ENCODE results near the gene TSPEAR.
"Not testable (repeated sequence)": the region's sequence is repeated elsewhere in the genome, so short reads cannot be mapped to it uniquely, and the experiment has no call there.

TSPEAR gene

GRCh38 chr21:44625756-44626155 is 85.6 kb downstream of the TSPEAR start:
- no peak for DNase-seq

- no peak for DNase-seq
Observed at GRCh38 chr21:44623575-44623974, 87.8 kb downstream of the TSPEAR start.

DNA sequence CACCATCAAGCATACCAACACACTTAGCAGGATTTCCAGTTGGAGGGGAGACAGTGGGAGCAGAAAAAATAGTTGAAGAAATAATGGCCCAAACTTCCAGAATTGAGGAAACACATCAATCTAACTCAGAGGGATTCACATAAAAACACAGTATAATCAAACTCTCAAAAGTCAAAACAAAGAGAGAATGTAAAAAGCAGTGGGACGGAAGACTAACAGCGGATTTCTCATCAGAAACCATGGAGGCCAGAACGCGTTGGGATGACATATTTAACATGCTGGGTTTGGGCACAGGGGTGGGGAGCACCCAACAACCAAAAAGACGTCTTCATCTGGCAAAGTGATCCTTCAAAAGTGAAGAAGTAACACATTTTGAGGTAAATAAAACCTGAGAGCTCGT is 91.5 kb downstream of the TSPEAR start:
- DNase-seq: no peak

GRCh38 chr21:44618909-44619308 is 92.5 kb downstream of the TSPEAR start:
- DNase-seq: no peak

- DNase-seq: no peak
Observed at GRCh38 chr21:44618504-44618903, 92.9 kb downstream of the TSPEAR start.

GRCh38 chr21:44617071-44617501 is 94.3 kb downstream of the TSPEAR start:
- DNase-seq: no peak

GRCh38 chr21:44616591-44616926 is 94.8 kb downstream of the TSPEAR start:
- DNase-seq: no peak

GRCh38 chr21:44615911-44616590 is 95.3 kb downstream of the TSPEAR start:
- DNase-seq: no peak

DNA sequence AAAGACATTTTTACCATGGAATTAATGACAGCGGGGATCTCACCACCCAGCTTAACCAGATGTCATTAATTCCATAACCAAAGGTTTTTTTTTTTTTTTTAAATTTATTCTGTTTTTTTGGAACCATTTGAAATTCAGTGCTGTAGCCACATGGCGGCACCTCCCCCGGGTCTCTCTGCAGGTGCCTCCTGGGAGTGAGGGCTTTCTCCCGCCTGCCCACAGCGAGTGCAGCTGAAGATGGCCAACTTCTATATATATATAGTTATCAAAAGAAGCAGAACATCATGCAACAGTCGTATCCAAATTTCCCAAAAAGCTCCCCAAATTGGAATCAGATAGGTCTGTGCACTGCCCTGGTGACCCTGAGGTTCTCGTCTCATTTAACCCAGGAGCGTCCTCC is 95.9 kb downstream of the TSPEAR start:
- DNase-seq: no peak

DNA sequence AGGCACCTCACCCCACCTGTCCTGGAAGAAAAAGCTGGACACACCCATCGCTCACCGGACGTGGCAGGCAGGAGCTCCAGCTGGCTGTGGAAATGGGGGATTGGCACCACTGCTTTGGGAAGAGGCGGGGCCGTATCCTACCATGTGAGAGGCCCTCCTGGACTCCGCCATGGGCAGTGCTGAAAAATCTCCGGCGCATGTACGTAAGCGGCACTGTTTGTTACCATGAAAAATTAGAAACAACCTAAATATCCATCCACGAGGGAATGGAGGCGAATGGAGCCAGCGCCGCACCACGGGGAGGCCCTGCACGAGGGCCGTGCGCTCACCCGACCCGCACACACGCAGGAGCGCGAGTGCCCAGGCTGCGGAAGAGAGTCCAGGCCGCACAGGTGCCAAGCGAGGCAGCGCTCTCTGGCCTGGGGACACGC is 96.4 kb downstream of the TSPEAR start:
- no peak for DNase-seq

GRCh38 chr21:44614161-44614631 is 97.2 kb downstream of the TSPEAR start:
- no peak for DNase-seq

GRCh38 chr21:44613386-44614155 is 97.8 kb downstream of the TSPEAR start:
- no peak for DNase-seq

DNA sequence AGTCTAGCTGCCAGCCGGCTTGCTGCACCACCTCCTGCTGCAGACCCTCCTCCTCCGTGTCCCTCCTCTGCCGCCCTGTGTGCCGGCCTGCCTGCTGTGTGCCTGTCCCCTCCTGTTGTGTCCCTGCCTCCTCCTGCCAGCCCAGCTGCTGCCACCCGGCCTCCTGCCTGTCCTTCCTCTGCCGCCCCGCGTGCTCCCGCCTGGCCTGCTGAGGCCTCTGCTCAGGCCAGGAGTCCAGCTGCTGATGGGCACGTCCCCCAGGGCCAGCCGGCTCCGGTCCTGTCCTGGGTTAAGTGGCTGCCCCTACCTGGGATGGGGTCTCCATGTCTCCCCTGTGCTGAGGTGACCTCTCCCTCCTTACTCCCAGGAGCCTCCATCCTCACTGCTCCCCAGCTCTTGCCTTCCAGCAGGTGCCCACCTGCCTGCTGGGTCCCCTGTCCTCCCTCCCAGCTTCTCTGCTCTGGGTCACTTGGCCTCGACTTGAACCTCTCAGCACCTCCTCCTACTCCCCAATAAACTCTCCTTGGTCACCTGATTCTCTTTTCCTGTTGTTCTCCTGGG is 98.6 kb downstream of the TSPEAR start:
- no peak for DNase-seq

- DNase-seq: no peak
Observed at GRCh38 chr21:44612029-44612486, 99.3 kb downstream of the TSPEAR start, which contains the start of gene KRTAP10-8. TSS of gene KRTAP10-8 (plus strand) at chr21:44612079. CDS start at chr21:44612101, 22 bp downstream.

DNA sequence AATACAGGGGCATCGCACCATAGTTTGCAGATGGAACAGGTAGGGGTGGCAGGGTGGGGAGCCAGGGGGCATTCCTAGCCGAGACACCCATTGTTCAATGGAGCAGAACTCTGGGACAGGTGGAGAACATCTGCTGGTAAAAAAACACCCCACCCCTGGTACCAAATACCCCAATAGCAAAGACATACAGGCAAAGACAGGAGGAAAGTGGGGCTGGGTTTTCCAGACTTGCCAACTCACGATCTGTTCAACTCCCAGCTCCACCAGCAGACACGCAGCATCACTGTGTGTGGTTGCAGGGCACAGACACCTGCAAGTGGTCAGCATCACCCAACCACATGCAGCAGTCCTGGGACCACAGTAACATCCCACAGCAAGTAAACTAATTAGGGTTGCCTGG is 99.8 kb downstream of the TSPEAR start:
- no peak for DNase-seq

DNA sequence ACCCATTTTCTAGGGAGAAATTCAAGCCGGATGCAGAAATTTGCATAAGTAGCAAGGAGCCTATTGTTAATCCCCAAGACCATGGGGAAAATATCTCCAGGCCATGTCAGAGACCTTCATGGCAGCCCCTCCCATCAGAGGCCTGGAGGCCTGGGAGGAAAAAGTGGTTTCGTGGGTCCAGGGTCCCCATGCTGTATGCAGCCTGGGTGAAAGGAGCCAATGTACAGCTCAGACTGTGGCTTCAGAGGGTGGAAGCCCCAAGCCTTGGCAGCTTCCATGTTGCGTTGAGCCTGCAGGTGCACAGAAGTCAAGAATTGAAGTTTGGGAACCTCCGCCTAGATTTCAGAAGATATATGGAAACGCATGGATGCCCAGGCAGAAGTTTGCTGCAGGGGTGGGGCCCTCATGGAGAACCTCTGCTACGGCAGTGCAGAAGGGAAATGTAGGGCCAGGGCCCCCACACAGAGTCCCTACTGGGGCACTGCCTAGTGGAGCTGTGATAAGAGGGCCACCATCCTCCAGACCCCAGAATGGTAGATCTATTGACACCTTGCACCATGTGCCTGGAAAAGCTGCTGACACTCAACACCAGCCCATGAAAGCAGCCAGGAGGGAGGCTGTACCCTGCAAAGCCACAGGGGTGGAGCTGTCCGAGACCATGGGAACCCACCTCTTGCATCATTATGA is 101.1 kb downstream of the TSPEAR start:
- DNase-seq: not testable (repeated sequence)

GRCh38 chr21:44609193-44609592 is 102.2 kb downstream of the TSPEAR start:
- DNase-seq: no peak

DNA sequence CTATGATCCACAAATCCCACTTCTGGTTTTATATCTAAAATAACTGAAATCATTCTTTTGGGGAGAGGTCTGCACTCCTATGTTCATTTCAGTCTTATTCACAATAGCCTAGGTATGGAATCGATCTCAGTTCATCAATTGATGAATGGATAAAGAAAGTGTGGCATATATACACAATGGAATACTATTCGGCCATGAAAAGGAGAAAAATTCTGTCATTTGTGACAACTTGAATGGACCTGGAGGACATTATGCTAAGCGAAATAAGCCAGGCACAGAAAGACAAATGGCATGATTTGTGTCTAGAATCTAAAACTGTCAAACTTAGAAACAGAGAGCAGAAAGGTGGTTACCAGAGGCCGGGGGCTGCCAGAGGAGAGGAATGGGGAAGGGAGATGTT is 104.9 kb downstream of the TSPEAR start:
- DNase-seq: no peak

- no peak for DNase-seq
Observed at GRCh38 chr21:44603911-44604310, 107.5 kb downstream of the TSPEAR start.

DNA sequence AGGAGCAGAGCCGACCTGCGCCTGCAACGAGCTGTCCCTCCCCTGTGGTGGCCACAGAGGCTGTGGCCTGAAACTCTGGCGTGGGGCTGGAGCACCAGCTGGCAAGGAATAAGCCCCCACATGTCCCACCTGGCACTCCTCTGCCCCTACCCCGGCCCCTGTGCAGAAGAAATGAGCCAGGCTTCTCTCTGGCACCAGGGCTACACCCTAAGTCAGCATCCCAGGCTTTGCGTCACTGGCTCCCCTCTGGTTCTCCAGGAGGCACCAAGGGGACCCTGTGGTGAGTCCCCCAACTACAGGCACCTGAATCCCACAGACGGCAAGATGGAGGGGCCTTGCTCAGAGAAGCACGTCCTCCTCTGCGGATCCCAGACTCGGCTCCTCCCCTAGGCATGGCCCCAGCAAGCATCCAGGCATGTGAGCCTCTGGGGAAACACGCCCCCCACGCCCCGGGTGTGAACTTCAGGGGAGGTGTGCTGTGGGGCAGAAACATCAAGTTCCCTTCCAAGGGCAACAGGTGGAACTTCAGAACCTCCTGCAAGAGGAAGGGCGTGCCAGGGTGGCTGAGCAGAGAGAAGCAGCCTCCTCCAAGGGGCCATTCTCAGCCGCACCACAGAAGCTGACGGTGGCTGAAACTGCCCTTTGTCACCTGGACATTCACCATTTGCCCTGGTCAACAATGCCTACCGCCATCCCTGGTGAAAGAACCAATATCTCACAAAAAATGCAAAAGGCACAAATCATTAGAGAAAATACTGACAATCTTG is 108.1 kb downstream of the TSPEAR start:
- DNase-seq: no peak

DNA sequence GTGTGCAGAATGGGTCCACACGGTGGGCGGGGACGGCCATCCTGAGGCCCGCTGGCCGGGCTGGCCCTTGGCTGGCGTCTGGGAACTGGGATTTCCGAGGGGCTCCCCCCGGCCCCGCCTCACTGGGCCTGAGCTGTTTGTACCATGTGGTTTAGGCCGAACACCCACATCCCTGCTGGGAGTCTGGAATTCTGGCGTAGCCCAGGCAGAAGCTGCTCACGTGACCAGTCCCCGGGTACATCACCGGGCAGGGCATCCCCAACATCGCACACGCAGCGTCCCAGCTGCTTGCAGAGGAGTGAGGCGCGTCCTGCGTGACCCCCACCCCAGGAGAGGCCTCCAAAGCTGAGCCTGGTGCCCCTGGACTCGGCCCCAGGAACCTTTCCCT is 108.9 kb downstream of the TSPEAR start:
- no peak for DNase-seq
